ENCODE data around the gene MGAT5.
A peak's percentile ranks its signal among the peaks of the same experiment; 100 is the strongest.

MGAT5 gene

DNA sequence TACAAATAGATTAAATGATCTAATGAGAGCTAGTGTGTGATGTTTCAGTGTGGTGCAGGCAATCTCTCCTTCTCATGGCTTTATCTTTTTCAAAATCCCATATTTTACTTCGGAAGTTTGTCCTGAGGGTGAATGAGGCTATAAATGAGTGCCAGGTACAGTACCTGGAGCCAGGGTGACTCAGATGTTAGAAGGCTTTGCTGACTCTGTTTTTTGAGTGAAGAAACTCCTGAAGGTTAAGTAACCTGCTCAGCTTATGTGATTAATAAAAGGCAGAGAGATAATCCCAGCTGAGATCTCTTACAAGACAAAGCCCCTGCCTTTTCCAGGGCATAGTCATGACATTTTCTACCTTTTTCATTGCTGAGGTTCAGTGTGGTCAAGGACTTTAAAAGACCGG is 52.6 kb downstream of the MGAT5 start:
- DNase-seq: no peak

DNA sequence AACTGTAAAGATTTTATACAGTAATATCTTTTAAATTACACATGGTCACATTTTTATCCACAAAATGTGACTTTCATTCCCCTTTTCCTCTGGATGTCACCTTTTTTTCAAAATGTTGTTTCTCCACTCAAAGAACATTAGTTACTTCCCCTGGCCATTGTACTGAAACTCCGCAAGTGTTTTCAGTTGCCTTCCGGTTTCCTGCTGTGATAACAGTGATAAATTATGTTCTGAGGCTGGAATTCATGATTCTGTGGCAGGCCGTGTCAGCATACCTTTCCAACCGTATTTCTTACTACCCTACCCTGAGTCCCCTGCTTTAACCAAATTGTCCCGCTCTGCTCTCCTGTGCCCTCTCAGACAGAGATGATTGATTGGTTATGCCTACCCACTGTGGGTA is 53.5 kb downstream of the MGAT5 start:
- no peak for DNase-seq

DNA sequence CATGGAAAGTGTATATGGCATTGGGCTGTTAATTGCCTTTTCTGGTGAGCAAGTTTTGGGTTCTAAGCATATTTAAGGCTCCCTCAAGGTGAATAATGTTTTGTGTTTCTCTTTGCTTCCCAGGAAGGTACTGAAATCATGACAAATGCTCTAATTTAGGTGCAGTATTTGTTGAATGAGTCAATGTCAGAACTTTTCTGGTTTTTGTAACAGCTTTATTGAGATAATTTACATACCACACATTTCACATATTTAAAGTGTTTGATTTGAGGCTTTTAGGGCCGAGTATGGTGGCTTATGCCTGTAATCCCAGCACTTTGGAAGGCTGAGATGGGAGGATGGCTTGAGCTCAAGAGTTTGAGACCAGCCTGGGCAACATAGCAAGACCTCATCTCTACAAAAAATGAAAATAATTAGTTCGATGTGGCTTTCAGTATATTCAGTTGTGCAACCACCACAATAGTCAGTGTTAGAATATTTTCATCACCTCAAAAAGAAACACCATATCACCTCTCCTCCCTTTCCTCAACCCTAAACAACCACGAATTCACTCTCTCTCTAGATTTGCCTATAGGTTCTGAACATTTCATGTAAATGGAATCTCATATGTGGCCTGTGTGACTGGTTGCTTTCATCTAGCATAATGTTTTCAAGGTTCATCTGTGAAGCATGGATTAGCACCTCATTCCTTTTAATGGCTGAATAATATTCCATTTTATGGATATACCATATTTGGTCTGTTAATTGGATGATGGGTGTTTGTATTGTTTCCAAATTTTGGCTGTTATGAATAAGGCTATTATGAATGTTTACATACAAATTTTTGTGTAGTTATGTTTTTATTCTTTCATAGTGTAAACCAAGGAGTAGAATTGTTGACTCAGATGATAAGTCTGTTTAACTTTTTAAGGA is 54.9 kb downstream of the MGAT5 start:
- DNase-seq: no peak

DNA sequence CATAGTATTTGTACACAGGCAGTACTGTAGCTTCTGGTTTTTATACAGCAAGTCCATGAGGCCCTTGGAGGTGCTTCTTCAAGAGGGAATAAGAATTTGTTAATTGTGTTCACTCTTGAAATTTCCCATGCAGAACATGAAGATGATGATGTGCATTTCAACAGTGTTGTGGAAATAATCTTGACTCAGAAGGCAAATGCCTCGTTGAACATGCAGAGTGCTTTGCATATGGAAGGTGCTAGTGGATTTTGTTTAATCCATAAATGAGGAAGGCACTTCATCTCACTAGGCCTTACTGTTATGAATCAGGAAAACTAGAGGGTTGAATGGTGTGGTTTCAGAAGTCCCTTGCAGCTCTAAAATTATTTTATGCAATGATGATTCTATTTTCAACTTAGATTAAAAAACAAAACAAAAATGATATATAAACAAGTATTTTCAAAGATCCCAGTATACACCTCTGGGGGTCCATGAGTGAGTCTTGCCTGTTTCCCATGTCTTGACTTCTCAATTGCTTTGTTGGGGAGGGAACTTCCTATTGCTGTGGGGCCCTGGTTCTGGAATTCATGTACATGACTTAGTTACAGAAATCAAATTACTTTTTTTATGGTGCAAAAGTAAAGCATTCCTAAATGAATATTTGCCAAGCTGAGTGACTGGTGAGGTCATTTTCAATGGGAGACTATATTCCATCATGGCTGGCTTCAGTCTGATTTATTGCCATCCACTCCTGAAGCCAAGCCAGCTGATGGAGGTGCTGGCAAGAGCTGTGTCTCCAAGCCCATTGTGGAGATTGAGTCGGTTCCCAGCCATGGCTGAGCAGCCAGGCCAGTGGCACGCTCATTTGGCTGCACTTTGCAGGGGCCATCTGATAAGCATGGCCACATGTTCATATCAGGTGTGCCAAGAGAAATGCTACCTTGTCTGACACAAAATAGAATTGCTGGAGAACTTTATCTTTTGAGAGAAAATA is 56.5 kb downstream of the MGAT5 start:
- DNase-seq: no peak

DNA sequence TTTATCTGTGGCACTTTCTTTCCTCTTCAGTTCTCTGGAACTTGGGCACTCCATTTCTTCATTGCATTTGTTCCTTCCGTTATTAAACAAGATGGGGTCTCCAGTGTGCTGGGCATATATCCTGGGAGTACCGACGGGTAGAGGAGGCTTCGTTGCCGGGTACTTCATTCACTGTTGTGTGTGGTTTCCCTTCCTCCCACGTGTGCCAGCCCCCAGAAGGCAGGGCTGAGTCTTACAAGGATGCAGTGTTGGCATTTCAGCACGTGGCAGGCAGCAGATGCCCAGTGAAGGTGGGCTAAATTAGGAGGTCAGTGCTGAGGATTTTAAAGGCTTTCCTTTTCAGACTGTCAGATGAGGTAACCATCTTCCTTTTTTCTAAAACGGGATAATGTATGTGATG is 58.6 kb downstream of the MGAT5 start:
- no peak for DNase-seq

DNA sequence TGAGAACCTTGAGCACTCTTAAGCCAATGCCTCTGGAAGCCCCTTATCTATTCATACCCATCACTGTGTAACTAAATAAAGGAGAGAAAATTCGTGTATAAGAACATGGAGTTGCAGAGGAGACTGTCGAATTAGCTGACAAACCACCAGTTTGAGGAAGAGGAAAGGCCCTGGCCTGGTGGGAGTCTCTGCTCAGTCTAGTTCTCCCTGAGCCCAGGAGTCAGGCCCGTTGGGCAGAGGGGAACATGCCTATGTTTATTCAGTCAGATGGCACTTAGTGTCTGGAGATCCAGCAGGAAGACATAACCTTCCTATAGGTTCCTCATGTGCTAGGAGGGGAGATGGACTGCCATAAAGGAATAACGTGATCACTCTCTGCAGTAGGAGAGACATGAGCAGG is 60.3 kb downstream of the MGAT5 start:
- no peak for DNase-seq

DNA sequence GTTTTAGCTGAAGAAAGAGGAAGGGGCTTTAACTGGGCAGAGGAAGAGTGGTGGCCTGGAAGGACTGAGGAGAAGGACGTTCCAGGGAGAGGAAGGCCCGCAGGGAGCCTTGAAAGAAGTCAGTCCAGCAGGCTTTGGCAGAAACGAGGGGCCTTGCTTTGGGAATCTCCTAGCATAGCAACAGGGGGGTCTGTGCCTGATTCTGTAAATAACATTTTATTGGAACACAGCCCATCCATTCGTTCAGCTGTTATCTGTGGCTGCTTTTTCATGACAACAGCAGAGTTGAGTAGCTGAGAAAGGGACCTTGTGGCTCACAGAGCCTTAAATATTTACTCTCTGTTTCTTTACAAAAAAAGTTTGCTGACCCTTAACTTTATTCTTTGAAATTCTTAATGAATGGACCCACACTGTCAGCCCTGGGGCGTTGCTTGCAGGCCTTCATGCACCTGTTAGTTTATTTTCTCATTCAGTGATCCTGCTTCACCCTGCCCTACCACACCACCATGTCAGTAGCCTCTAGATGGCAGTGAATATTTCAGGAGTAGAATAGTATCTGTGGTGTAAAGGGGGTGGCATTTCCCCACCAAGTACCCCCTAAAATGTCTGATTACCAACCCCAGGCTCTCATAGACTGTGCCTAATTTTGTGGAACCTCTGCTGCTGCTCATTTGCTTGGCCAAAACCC is 61.0 kb downstream of the MGAT5 start:
- DNase-seq: no peak

DNA sequence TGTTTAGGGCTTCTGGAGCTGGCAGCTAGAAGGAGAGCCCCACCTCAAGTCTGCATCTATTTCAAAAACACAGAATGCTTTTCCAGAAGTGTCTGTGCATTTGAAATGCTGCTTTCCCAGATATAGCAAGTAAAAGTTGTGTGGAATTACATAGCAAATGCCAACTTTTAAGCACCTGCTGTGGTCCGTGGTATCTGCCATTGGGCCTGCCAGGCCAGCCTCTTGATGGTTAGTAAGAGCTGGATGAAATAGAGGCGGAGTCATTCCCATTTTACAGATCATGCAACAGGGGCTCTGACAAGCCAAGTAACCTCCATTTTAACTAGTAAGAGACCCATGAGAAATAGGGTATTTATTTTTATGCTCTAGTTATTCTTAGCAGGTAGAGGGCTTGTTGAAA is 61.6 kb downstream of the MGAT5 start:
- DNase-seq: no peak

DNA sequence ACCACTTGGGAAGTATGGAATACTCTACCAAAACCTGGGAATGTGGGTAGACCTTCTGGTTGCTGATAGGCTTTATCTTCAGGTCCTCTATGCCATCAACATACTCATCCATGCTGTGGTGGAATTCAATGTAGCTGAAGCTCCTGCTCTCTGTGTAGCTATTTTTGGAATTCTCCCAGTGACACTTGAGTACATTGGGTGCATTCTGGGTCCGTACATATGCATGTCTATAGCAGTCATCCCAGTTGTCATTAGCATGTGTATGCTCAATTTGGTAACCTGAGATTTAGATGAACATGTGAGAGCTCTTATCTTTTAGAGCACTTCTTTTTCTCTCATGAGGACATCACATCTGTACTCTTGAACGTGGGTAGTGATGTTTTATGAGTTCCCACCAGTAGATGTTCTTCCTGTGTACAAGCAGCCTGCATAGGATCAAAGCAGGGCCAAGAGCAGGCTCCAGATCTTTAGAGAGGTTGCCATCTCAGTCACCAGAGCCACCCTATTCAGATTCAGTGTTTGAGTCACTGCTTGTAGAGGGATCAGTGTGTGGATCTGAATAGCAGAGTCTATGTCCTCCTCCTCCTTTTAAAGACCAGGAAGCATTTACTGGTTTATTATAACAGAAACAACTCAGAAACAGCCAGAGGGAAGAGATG is 65.9 kb downstream of the MGAT5 start:
- peak in 1 of 5 experiments; percentile 34 for DNase-seq

DNA sequence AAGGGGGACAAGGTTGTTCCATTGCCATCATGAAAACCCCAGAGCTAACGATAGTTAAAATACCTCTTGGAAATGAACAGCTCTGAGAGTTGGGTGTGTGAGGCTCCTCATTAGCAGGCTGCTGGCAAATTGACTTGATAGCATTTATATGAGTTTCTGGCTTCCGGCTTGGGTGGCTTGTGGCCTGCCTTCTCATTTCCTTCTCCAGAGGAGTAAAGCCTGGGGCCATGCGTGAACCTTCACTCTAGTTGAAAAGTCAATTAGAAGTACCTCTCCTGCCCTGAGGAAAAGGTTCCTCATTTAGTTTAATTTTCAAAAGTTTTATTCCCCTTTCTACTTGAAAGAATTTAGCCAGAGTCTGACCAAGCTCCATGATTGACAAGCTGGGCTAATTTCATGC is 67.1 kb downstream of the MGAT5 start:
- DNase-seq: peak in 1 of 5 experiments; percentile 67

DNA sequence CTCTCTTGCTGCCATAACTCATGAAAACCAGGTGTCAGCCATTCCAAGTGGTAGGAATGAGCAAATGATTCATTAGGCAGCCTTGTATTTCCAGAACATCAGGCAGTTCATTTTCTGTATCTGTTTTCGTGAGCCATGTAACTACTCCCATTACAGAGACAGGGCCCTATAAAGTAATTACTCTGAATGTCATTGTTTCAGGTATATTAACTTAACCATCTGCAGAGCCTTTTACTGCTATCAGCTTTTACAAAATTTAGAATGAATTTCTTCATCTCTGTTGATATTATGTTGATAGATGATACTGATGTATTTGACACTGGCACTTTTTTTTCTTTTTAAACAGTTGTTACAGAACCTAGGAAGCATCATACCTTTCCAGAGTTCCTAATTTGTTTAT is 69.9 kb downstream of the MGAT5 start:
- DNase-seq: no peak

DNA sequence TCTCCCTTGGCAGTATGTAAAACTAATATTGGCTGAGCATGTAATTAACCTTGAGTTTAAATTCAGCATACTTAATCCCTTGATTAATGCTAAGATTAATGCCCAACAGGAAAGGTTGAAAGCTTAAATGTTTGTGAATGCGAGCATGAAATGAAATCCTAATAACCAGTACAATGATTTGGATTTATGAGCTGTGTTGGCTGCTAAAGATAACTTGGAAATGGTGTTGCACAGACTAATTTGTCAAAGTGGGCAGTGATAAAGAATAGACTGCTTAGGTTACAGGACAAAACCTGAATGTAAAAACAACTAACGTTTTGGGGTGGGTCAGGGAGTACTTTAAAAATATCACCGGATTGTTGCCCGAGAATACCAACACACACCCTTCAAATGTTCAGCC is 70.6 kb downstream of the MGAT5 start:
- no peak for DNase-seq

DNA sequence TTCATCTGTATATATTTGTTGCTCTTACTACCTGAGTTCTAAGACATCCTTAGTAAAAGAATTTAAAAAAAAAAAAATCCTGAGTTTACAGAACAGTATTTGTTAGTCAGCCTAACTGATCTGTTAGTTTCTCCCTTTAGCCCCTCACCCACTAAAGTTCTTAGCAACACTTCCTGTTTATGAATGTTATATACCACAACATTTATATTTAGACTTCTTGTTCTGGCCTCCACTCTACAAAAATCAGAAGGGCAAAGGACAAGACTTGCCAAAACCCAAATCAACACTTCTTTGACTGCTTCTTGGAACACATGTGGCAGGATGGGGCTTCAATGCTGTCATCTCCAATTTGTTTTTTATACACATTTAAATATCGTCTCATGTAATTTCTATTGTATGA is 71.1 kb downstream of the MGAT5 start:
- peak in 2 of 5 experiments; percentile 9 to 39 for DNase-seq

DNA sequence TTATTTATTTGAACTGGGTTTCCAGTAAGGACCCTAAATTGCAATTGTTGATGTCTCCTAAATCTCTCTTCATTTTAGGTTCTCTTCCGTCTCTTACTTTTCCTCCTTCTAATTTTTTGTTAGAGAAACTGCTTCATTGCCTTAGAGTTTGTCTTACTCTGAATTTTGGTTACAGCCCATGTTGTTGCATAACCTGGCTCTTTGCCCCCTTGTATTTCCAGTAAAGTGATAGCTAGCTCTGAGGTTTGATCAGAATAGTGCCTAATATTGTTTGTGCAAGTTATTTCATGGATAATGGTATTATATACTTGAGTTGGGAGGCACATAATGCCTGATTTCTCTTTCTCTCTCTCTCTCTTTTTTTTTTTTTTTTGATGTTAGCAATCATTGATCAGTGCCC is 71.8 kb downstream of the MGAT5 start:
- DNase-seq: no peak

DNA sequence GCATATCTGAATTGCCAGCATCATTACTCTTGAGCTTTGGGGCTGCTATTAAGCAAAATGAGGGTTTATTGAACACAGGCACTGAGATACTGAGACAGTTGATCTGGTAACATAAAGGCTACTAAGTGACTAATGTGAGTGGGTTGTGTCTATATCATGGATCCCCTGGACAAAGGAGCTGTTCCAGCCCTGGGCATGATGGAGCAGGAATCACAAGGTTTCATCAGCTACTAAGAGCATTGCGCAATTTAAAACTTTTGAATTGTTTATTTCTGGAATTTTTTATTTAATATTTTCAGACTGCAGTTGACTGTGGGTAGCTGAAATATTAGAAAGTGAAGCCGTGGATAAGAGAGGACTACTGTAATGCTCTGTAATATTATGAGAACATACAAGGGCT is 73.5 kb downstream of the MGAT5 start:
- no peak for DNase-seq

DNA sequence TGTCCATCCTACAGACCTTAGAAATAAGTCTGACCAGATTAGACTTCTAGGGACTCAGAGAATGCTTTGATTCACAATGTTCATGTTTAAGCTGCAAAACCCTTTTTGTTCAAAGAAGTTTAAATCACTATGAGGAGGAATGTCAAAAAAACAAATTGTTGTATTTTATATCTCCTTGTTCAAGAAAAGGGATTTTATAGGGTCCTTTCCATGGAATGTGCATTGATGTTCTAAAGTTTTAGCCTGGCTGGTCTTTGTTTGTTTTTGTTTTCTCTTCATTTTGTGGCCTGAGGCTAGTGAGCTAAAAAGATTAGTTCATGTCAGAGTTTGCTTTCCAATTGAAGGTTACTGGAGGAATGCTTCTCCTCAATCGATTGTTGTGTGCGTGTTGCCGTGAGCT is 77.2 kb downstream of the MGAT5 start:
- DNase-seq: no peak

DNA sequence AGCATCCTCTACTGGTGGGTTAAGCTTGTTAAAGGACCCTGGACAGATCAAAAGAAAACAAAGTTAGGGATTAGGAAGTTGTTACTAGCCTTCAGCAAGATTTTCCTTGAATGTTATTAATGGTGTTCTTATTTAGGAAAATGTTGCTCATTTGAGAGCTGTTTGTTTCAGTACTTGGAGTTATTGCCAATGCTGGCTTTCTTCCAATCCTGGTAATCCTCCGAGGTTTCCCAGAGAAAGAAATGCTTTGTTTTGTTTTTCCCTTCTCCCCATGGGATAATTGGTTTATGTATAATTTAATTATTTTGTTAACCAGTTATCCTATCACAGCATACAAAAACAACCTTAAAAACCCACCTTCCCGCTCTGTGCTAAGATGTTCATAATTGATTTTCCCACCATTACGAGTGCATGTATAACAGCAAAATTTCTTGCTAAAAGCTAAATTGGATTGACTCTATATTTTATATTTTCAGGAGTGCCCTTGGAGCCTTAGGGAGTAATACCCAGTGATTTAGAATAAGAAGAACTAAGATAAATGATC is 79.8 kb downstream of the MGAT5 start:
- no peak for DNase-seq

DNA sequence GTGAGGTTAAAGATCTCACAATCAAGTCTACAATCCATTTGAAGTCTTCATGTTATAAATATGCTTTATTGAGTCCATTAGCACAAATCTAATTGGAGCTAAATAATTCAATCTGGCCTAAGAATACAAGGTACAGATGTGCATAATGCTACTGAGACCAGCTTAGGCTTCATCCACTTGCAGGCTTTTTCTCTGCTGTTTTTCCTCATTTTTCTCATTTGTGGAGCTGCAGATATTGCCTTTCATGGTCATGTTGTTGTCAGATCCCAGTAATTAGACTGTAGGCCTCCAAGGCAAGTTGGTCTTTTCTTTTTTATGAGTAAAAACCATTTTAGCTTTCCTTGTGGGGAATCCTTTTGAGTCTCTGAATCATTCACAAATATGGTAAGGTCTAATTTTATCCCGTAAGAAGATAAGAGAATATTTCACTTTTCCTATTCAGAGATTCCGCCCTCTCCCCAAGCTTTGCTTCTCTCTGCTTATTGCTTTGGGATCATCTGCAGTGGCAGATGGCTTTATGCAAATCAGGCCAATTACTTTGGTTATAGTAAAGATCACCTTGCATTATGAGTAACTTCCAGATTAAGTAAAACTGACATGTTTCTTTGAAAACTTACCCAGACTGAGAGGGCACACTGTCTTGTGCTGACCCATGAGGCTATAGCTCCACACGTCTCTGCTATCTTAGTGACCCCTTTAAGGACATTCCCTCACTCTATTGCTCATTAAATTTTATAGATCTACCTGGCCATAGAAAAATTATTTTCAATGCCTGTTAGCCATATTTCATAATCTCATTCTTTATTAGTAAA is 80.9 kb downstream of the MGAT5 start:
- no peak for DNase-seq

DNA sequence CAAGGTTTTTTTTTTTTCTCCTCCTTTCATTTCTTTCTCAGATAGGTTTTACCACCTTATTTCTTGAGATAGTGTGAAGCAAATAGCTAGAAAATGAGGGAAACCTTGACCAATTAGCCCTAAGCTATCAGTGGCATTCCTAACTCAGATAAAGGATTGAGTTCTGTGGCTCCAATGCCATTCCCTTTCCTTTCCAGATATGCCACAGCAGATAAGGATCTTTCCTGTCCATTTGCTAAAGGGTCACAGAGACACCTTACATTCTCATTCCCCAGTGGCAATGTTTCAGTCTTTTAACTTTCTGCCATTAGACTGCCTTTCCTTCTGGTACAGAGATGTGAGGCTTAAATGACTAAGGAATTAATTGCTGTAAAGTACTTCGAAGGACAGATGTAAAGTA is 81.7 kb downstream of the MGAT5 start:
- no peak for DNase-seq

DNA sequence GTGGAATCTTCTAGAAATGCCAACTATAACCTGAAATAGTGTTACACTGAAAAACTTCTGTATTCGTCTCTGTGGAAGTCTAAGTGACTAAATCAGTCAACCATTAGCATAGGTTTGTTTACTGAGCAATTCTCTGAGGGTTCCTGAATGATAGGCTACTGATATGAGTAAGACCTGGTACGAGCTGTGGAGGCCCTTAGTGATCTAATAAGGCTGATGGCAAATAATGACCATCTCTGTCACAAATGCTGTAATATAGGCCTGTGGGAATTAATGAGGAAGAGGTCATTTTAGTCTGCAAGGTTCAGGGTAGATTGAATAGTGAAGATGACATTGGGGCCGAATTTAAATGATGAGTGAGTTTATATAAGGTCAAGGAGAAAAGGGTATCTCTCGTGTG is 82.5 kb downstream of the MGAT5 start:
- DNase-seq: no peak

DNA sequence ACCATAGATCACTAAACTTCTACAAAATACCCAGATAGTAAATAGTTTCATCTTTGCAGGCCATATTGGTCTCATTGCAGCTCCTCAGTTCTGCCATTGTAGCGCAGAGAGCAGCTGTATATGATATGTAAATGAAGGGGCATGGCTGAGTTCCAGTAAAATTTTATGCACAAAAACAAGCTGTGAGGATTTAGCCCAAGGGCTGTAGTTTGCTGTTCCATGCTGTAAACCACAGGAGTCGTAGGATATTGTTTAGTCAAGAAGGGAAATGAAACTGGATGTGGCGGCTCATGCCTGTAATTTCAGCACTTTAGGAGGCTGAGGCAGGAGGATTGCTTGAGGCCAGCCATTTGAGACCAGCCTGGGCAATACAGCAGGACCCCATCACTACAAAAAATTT is 83.0 kb downstream of the MGAT5 start:
- DNase-seq: no peak

All from T-helper 2 cell (primary cell).